ENCODE results near the gene RIBC2. TPM values are rescaled to one million over a fixed set of nuclear protein-coding genes. Genes with fewer than 3 reads are reported as not detected.

The RIBC2 gene, protein sequence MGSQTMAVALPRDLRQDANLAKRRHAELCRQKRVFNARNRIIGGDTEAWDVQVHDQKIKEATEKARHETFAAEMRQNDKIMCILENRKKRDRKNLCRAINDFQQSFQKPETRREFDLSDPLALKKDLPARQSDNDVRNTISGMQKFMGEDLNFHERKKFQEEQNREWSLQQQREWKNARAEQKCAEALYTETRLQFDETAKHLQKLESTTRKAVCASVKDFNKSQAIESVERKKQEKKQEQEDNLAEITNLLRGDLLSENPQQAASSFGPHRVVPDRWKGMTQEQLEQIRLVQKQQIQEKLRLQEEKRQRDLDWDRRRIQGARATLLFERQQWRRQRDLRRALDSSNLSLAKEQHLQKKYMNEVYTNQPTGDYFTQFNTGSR
- 0.32 TPM in 1 of 2 replicates, not detected in the other for total RNA-seq

DNA sequence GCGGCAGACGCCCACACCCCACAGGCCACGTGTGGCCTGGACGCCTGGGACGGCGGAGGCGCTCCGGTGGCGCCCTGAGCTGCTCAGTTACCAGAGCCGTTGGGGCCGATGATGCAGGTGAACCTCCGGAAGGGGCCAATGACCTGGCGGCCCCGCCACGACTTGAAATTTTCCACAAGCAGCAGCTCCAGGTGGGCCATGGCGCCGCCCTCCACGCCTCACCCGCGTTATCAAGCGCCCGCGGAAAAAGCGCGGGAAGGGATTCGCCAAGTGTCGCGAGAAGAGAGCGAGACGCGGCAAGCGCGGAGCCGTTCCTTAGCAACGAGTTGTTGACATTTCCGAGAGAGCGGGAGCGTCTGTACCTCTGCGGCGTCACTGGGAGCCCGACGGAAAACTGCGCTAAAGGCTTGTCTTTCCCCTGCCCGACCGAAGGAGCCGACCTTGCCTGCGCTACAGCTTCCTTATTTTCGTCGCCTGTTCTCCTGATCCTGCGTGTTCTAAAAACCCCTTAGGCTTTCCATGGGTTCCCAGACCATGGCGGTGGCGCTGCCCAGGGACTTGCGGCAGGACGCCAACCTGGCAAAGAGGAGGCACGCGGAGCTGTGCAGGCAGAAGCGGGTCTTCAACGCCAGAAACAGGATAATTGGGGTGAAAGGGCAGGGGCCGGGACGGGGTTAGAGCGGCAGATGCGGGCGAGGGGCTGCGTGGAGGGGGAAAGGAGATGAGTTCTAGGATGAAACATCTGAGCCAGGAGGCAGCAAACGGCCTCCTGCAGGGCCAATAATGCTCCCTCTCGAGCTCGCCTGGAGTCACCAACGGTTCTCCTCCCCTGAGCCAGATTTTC, at the start of gene RIBC2, which contains the start of gene SMC1B:
RIBC2 (plus strand) TSS at position 326 of the 844 bp plus-strand sequence; CDS start at position 520, 194 bp downstream.
SMC1B (minus strand) TSS at position 232 of the 844 bp plus-strand sequence; CDS start at position 200, 32 bp downstream.

Other genes with a start within 250 kb of the RIBC2 start
- 21.9 and 22.1 TPM in 2 replicates for gene NUP50, start 249.8 kb upstream of the RIBC2 start, total RNA-seq
- gene KIAA0930, start 172.8 kb upstream of the RIBC2 start, total RNA-seq = 26.6 and 57.4 TPM in 2 replicates
- not detected in 2 replicates for gene UPK3A, start 128.7 kb upstream of the RIBC2 start, total RNA-seq
- 28.8 and 55.6 TPM in 2 replicates for gene FAM118A, start 103.8 kb upstream of the RIBC2 start, total RNA-seq
- gene SMC1B, start 94 bp upstream of the RIBC2 start, total RNA-seq = not detected in 2 replicates
- gene FBLN1, start 89.2 kb downstream of the RIBC2 start, total RNA-seq = 278 and 957 TPM in 2 replicates

All from bronchial smooth muscle cell (primary cell).